Embryonic facial prominence (tissue), 1 donor: Measurements from ENCODE around the gene EPB41L2.

Experiments used
- DNase-seq: peaks from one replicate; pipeline ENCODE4 v3.0.0-alpha.2; 2016; ENCODE audit errors: extremely low spot score

Gene EPB41L2

GRCh38 chr6:130978180-130978579, 84.9 kb downstream of the EPB41L2 start:
- DNase-seq: no peak

GRCh38 chr6:130975325-130975724, 87.7 kb downstream of the EPB41L2 start:
- DNase-seq: no peak

- no peak for DNase-seq
Observed at GRCh38 chr6:130973521-130974277, 89.3 kb downstream of the EPB41L2 start.

- DNase-seq: no peak
Observed at GRCh38 chr6:130971504-130971903, 91.5 kb downstream of the EPB41L2 start.

- DNase-seq: no peak
Observed at GRCh38 chr6:130970839-130971410, 92.1 kb downstream of the EPB41L2 start.

- DNase-seq: no peak
Observed at GRCh38 chr6:130969791-130970491, 93.1 kb downstream of the EPB41L2 start.

- no peak for DNase-seq
Observed at GRCh38 chr6:130969166-130969565, 93.9 kb downstream of the EPB41L2 start.

- DNase-seq: no peak
Observed at GRCh38 chr6:130968476-130968875, 94.6 kb downstream of the EPB41L2 start.

- DNase-seq: no peak
Observed at GRCh38 chr6:130967502-130968445, 95.3 kb downstream of the EPB41L2 start.

- DNase-seq: no peak
Observed at GRCh38 chr6:130966344-130966980, 96.6 kb downstream of the EPB41L2 start.

- DNase-seq: no peak
Observed at GRCh38 chr6:130965656-130966055, 97.4 kb downstream of the EPB41L2 start.

- no peak for DNase-seq
Observed at GRCh38 chr6:130964808-130965604, 98.0 kb downstream of the EPB41L2 start.

GRCh38 chr6:130964289-130964688, 98.8 kb downstream of the EPB41L2 start:
- DNase-seq: no peak

- DNase-seq: no peak
Observed at GRCh38 chr6:130962966-130963365, 100.1 kb downstream of the EPB41L2 start.

GRCh38 chr6:130961148-130961547, 101.9 kb downstream of the EPB41L2 start:
- DNase-seq: no peak

GRCh38 chr6:130959951-130960350, 103.1 kb downstream of the EPB41L2 start:
- DNase-seq: no peak

GRCh38 chr6:130958468-130958867, 104.6 kb downstream of the EPB41L2 start:
- no peak for DNase-seq

- DNase-seq: no peak
Observed at GRCh38 chr6:130955755-130956154, 107.3 kb downstream of the EPB41L2 start.

- DNase-seq: no peak
Observed at GRCh38 chr6:130949553-130949952, 113.5 kb downstream of the EPB41L2 start.

- no peak for DNase-seq
Observed at GRCh38 chr6:130947464-130947863, 115.6 kb downstream of the EPB41L2 start.
